Measurements from ENCODE around the gene TRPM3. TPM values are rescaled to one million over a fixed set of nuclear protein-coding genes. Genes with fewer than 3 reads are reported as not detected.

The TRPM3 gene
- total RNA-seq, 1 experiment from 2014 or later: not detected

GRCh38 chr9:70935856-70936255 lies 185.6 kb downstream of the TRPM3 start:
- intact Hi-C loops (cut with micrococcal nuclease; ENCODE audit: unreplicated experiment) (loop anchor here (10.0 kb wide), 1 partner anchor 59 kb away; no protein-coding TSS in a partner anchor), in situ Hi-C loops (cut with HindIII; ENCODE audit: low pct_unique_long_range_greater_than_20kb, low sequenced_read_pairs) (no loop called here)
- CTCF ChIA-PET: no interaction called here
- TF ChIP-seq, protein P1, sequence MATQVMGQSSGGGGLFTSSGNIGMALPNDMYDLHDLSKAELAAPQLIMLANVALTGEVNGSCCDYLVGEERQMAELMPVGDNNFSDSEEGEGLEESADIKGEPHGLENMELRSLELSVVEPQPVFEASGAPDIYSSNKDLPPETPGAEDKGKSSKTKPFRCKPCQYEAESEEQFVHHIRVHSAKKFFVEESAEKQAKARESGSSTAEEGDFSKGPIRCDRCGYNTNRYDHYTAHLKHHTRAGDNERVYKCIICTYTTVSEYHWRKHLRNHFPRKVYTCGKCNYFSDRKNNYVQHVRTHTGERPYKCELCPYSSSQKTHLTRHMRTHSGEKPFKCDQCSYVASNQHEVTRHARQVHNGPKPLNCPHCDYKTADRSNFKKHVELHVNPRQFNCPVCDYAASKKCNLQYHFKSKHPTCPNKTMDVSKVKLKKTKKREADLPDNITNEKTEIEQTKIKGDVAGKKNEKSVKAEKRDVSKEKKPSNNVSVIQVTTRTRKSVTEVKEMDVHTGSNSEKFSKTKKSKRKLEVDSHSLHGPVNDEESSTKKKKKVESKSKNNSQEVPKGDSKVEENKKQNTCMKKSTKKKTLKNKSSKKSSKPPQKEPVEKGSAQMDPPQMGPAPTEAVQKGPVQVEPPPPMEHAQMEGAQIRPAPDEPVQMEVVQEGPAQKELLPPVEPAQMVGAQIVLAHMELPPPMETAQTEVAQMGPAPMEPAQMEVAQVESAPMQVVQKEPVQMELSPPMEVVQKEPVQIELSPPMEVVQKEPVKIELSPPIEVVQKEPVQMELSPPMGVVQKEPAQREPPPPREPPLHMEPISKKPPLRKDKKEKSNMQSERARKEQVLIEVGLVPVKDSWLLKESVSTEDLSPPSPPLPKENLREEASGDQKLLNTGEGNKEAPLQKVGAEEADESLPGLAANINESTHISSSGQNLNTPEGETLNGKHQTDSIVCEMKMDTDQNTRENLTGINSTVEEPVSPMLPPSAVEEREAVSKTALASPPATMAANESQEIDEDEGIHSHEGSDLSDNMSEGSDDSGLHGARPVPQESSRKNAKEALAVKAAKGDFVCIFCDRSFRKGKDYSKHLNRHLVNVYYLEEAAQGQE (IDR thresholded peaks at IDR 0.05; ENCODE audit: insufficient read depth in 1 of 2, low read depth in 2 of 2, low read length in 1 of 2): no peak
- TF ChIP-seq TCF7L2 (IDR thresholded peaks at IDR 0.05; ENCODE audit: low read depth, low read length) (no peak), CTCF (IDR thresholded peaks at IDR 0.05) (no peak), SIN3A (IDR thresholded peaks at IDR 0.05; ENCODE audit: borderline replicate concordance, insufficient read depth, low read depth, low read length) (no peak), POLR2AphosphoS5 (IDR thresholded peaks at IDR 0.05; ENCODE audit: low read depth, low read length) (no peak)
- BruUV-seq (replicated peaks): no TSS peak
- ATAC-seq: no peak
- no peaks in the 10 kb centered on the region for H3K36me3 ChIP-seq (ENCODE audit: control insufficient read depth, insufficient read depth, low read length)
- no peak overlapping the region for H3K27ac ChIP-seq (ENCODE audit: low read length)
- no peaks in the 10 kb centered on the region for H3K9me3 ChIP-seq (ENCODE audit: control insufficient read depth, insufficient read depth, low read depth, low read length)
- no peaks in the 10 kb centered on the region for H3K4me1 ChIP-seq (ENCODE audit: control insufficient read depth, insufficient read depth, low read length)
- no peak for DNase-seq (ENCODE audit: low read depth, low spot score)
- POLR2A ChIA-PET: no interaction called here
- no peak overlapping the region for H3K4me3 ChIP-seq (ENCODE audit: low read depth in 2 of 2, low read length in 2 of 2)
- H3K27me3 ChIP-seq (ENCODE audit: control insufficient read depth, insufficient read depth, low read length): no peaks in the 10 kb centered on the region

GRCh38 chr9:70934642-70935041 lies 186.8 kb downstream of the TRPM3 start:
- ChIA-PET CTCF (no interaction called here), POLR2A (no interaction called here)
- no peak for ATAC-seq
- Histone ChIP-seq H3K36me3 (ENCODE audit: control insufficient read depth, insufficient read depth, low read length) (no peaks in the 10 kb centered on the region), H3K4me3 (ENCODE audit: low read depth in 2 of 2, low read length in 2 of 2) (no peak overlapping the region), H3K27ac (ENCODE audit: low read length) (no peak overlapping the region), H3K9me3 (ENCODE audit: control insufficient read depth, insufficient read depth, low read depth, low read length) (no peaks in the 10 kb centered on the region), H3K27me3 (ENCODE audit: control insufficient read depth, insufficient read depth, low read length) (no peaks in the 10 kb centered on the region), H3K4me1 (ENCODE audit: control insufficient read depth, insufficient read depth, low read length) (no peaks in the 10 kb centered on the region)
- no TSS peak for BruUV-seq (replicated peaks)
- no peak for DNase-seq (ENCODE audit: low read depth, low spot score)
- intact Hi-C loops (cut with micrococcal nuclease; ENCODE audit: unreplicated experiment) (loop anchor here (10.0 kb wide), 1 partner anchor 60 kb away; no protein-coding TSS in a partner anchor), in situ Hi-C loops (cut with HindIII; ENCODE audit: low pct_unique_long_range_greater_than_20kb, low sequenced_read_pairs) (no loop called here)
- TF ChIP-seq, protein P1 (IDR thresholded peaks at IDR 0.05; ENCODE audit: insufficient read depth in 1 of 2, low read depth in 2 of 2, low read length in 1 of 2): no peak
- TF ChIP-seq CTCF (IDR thresholded peaks at IDR 0.05): no peak
- no peak for TF ChIP-seq TCF7L2 (IDR thresholded peaks at IDR 0.05; ENCODE audit: low read depth, low read length)
- TF ChIP-seq POLR2AphosphoS5 (IDR thresholded peaks at IDR 0.05; ENCODE audit: low read depth, low read length): no peak
- TF ChIP-seq SIN3A (IDR thresholded peaks at IDR 0.05; ENCODE audit: borderline replicate concordance, insufficient read depth, low read depth, low read length): no peak

Data from Panc1 (cell line).